ENCODE results near the gene SPATS2.

DNA sequence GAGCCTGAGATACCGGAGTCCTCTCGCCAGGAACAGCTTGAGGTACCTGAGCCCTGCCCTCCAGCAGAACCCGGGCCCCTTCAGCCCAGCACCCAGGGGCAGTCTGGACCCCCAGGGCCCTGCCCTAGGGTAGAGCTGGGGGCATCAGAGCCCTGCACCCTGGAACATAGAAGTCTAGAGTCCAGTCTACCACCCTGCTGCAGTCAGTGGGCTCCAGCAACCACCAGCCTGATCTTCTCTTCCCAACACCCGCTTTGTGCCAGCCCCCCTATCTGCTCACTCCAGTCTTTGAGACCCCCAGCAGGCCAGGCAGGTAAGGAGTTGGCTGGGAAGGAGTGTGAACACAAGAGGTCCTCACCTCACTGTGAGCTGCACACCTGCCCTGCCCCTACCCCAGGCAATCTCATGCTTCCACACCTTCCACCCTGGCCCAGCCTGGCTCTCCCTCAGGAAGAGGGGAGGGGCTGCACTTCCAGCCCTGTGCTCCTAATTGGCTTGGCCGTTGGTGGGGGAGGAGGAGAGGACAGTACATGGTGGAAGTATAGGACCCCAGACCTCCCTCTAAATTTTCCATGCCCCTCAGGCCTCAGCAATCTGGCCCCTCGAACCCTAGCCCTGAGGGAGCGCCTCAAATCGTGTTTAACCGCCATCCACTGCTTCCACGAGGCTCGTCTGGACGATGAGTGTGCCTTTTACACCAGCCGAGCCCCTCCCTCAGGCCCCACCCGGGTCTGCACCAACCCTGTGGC, 36.5 kb upstream of the SPATS2 start:
- TF ChIP-seq, protein P1, sequence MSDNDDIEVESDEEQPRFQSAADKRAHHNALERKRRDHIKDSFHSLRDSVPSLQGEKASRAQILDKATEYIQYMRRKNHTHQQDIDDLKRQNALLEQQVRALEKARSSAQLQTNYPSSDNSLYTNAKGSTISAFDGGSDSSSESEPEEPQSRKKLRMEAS (IDR thresholded peaks at IDR 0.05): no peak
- no peak for TF ChIP-seq ZBTB7A (IDR thresholded peaks at IDR 0.05; ENCODE audit: low read depth)
- no peak for TF ChIP-seq YY1 (IDR thresholded peaks at IDR 0.05; ENCODE audit: low read depth)
- TF ChIP-seq FOXM1 (IDR thresholded peaks at IDR 0.05; ENCODE audit: borderline replicate concordance, low read depth): no peak

All from Ishikawa (cell line).